NT2/D1 (cell line): Measurements from ENCODE around the gene FBL.
"Not testable (repeated sequence)": the region's sequence is repeated elsewhere in the genome, so short reads cannot be mapped to it uniquely, and the experiment has no call there.

Source experiments
- YY1 ChIP-seq: IDR thresholded peaks from 2 replicates; pipeline ENCODE4 v1.6.1; 2011; ENCODE audit not compliant: insufficient read length, insufficient read depth
- ZNF274 ChIP-seq: IDR thresholded peaks from 2 replicates; pipeline ENCODE4 v1.6.1; 2011; ENCODE audit warnings: mild to moderate bottlenecking, low read depth, low read length

DNA sequence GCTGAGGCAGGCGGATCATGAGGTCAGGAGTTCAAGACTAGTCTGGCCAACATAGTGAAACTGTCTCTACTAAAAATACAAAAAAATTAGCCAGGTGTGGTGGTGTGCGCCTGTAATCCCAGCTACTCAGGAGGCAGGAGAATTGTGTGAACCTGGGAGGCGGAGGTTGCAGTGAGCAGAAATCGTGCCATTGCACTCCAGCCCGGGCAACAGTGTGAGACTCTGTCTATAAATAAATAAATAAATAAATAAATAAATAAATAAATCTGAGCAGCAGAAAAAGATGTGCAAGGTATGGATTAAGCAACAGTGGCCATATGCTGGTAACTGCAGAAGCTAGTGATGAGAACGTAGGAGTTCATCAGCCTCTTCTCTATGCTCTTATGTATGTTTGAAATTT is 32.1 kb downstream of the FBL start:
- TF ChIP-seq YY1, ZNF274: not testable (repeated sequence)
